B cell (primary cell): ENCODE results near the gene SH2D3C. TPM values are rescaled to one million over a fixed set of nuclear protein-coding genes. Genes with fewer than 3 reads are reported as not detected.

ENCODE experiments used
- ATAC-seq: fragments of 200-7000 bp; cut with Tn5 transposase; one replicate; pipeline ENCODE4 v1.10.0; 2021; ENCODE audit warnings: low read depth, mild to moderate bottlenecking, moderate number of reproducible peaks, moderate library complexity
- CTCF ChIA-PET: fragments of 350-600 bp; sonication (Branson Sonifier 250); formaldehyde crosslinking; loops from one replicate; lab custom pipeline; 2021; ENCODE audit warnings: antibody characterized with exemption, inconsistent platforms; lab: Charles Lee
- POLR2A ChIA-PET: fragments of 350-600 bp; sonication (Branson Sonifier 250); formaldehyde crosslinking; loops from one replicate; lab custom pipeline; 2021; ENCODE audit warnings: antibody characterized with exemption; lab: Charles Lee
- DNase-seq: peaks from one replicate; pipeline ENCODE4 v3.0.0; 2013
- H2AFZ ChIP-seq: 2 replicates; pipeline ENCODE4 v1.6.1; 2012; ENCODE audit warnings: mild to moderate bottlenecking, low read depth, low read length; ENCODE audit not compliant: insufficient read depth, poor library complexity, severe bottlenecking
- H3K27ac ChIP-seq, 2 donors: 1 replicate in 1 of 2; 2 replicates in 1 of 2; pipeline ENCODE4 v1.5.1; 2012 to 2013; ENCODE audit warnings: low read length in 2 of 2, mild to moderate bottlenecking in 2 of 2, moderate library complexity in 1 of 2
- H3K27me3 ChIP-seq, 4 experiments: fragments of 200-600 bp in 1 of 4; sonication (generic) in 1 of 4; replicated peaks in 1 of 4; 1 replicate in 2 of 4; 2 replicates in 2 of 4; pipeline versions ENCODE4 v1.6.1 to v1.7.0; 2013 to 2016; ENCODE audit warnings: low read length in 3 of 4, mild to moderate bottlenecking in 2 of 4, mixed read lengths in 1 of 4, moderate library complexity in 1 of 4; ENCODE audit not compliant: insufficient read depth in 4 of 4, control insufficient read depth in 3 of 4; ENCODE audit errors: control extremely low read depth in 1 of 4
- H3K36me3 ChIP-seq, 2 experiments: replicated peaks in 1 of 2; 1 replicate in 1 of 2; 2 replicates in 1 of 2; pipeline versions ENCODE4 v1.6.1 to v1.7.1; 2013; ENCODE audit warnings: low read length in 1 of 2; ENCODE audit not compliant: insufficient read depth in 2 of 2, control insufficient read depth in 1 of 2; ENCODE audit errors: control extremely low read depth in 1 of 2, extremely low read depth in 1 of 2
- H3K4me1 ChIP-seq, 2 donors: fragments of 200-600 bp in 1 of 2; sonication (generic) in 1 of 2; 1 replicate in 1 of 2; 2 replicates in 1 of 2; pipeline versions ENCODE4 v1.5.1 to v1.6.1; 2013 to 2017; ENCODE audit warnings: low read length in 2 of 2; ENCODE audit not compliant: control insufficient read depth in 2 of 2, insufficient read depth in 2 of 2
- H3K4me2 ChIP-seq: replicated peaks from 2 replicates; pipeline ENCODE3; 2012; ENCODE audit warnings: mild to moderate bottlenecking, low read depth, low read length; ENCODE audit not compliant: poor library complexity, severe bottlenecking
- H3K4me3 ChIP-seq, 5 experiments: fragments of 200-600 bp in 1 of 5; sonication (generic) in 1 of 5; 1 replicate in 3 of 5; 2 replicates in 2 of 5; pipeline versions ENCODE4 v1.5.1 to v1.7.0; 2011 to 2016; ENCODE audit warnings: low read length in 4 of 5, mild to moderate bottlenecking in 4 of 5, low read depth in 2 of 5, control low read depth in 1 of 5, moderate library complexity in 1 of 5; ENCODE audit not compliant: insufficient read depth in 1 of 5; ENCODE audit errors: control extremely low read depth in 1 of 5, extremely low read depth in 1 of 5
- H3K79me2 ChIP-seq: fragments of 200-600 bp; sonication (generic); one replicate; pipeline ENCODE4 v1.6.0; 2016; ENCODE audit warnings: low read length; ENCODE audit not compliant: control insufficient read depth, insufficient read depth
- H3K9ac ChIP-seq: fragments of 200-600 bp; sonication (generic); 2 replicates; pipeline ENCODE4 v1.6.1; 2017; ENCODE audit warnings: mild to moderate bottlenecking, low read length, moderate library complexity
- H3K9me3 ChIP-seq, 3 donors: one replicate each; pipeline versions ENCODE4 v1.6.1 to v1.7.1; 2013; ENCODE audit warnings: low read length in 2 of 3; ENCODE audit not compliant: control insufficient read depth in 2 of 3, insufficient read depth in 1 of 3; ENCODE audit errors: control extremely low read depth in 1 of 3
- H4K20me1 ChIP-seq: 2 replicates; pipeline ENCODE4 v1.6.0; 2012; ENCODE audit warnings: mild to moderate bottlenecking, low read length; ENCODE audit not compliant: insufficient read depth, control insufficient read depth, poor library complexity, severe bottlenecking
- H3K27ac Mint-ChIP-seq: one replicate; pipeline ENCODE4 v1.8.0; 2021; ENCODE audit warnings: mixed read lengths
- H3K27me3 Mint-ChIP-seq: one replicate; pipeline ENCODE4 v1.8.0; 2021; ENCODE audit warnings: mixed read lengths
- H3K4me1 Mint-ChIP-seq: one replicate; pipeline ENCODE4 v1.8.0; 2021; ENCODE audit warnings: mixed read lengths
- H3K4me3 Mint-ChIP-seq: one replicate; pipeline ENCODE4 v1.8.0; 2021; ENCODE audit warnings: mixed read lengths
- H3K9me3 Mint-ChIP-seq: one replicate; pipeline ENCODE4 v1.8.0; 2022; ENCODE audit warnings: mixed read lengths; ENCODE audit not compliant: insufficient read depth
- EZH2 ChIP-seq: IDR thresholded peaks from 2 replicates; pipeline ENCODE4 v1.6.1; 2012; ENCODE audit warnings: borderline replicate concordance, low read depth, mild to moderate bottlenecking, moderate library complexity, low read length; ENCODE audit not compliant: insufficient read depth, poor library complexity, severe bottlenecking
- WGBS: methylation state at CpG from one replicate; pipeline ENCODE4 v1.1.5; 2013; ENCODE audit warnings: missing lambda C conversion rate; ENCODE audit not compliant: insufficient coverage; 5-methylcytosine and 5-hydroxymethylcytosine counted together
- intact Hi-C: fragments of 100-400 bp; cut with micrococcal nuclease; formaldehyde crosslinking; loops from one replicate; pipeline ENCODE4 v1.10.0; 2022
- polyA plus RNA-seq: library from polyadenylated mRNA; depleted of rRNA; stranded (reverse); fragments of >200 nt; gene quantifications from 2 replicates; pipeline ENCODE4 v1.2.3, GENCODE V29; 2012
- total RNA-seq, 2 donors: library from RNA; stranded (reverse); fragments of 120-200 nt in 1 of 2; gene quantifications; 1 replicate in 1 of 2; 2 replicates in 1 of 2; pipeline versions ENCODE4 v1.2.3 to v1.2.4, GENCODE V29; 2013 to 2022
- TF ChIP-seq, protein P1 (sequence below): fragments of 200-600 bp; IDR thresholded peaks from one replicate; pipeline ENCODE4 v1.8.0; 2022; ENCODE audit warnings: antibody characterized with exemption, mild to moderate bottlenecking

SH2D3C gene
- total and polyA plus RNA-seq, 2 donors (not counting 1 experiment from before 2014, with no cell fraction given) = 66.3 to 85.5 TPM

GRCh38 chr9:127801955-127802575 lies 23.6 kb upstream of the SH2D3C start:
- Mint-ChIP-seq H3K4me1 (peaks cover 39% of the 10 kb centered on the region), H3K27me3 (no peaks in the 10 kb centered on the region), H3K27ac (peak overlapping the region; percentile 92), H3K4me3 (peak overlapping the region; percentile 91), H3K9me3 (no peaks in the 10 kb centered on the region)
- Histone ChIP-seq H3K4me3 (peak overlapping the region; percentile 14 to 92 (median 57)), H3K27ac (peak overlapping the region; percentile 68 to 88), H3K4me1 (peaks cover 27 to 38% of the 10 kb centered on the region in 2 donors), H3K4me2 (peak overlapping the region; percentile 98), H4K20me1 (peaks cover 8% of the 10 kb centered on the region), H3K27me3 (no peaks in the 10 kb centered on the region), H3K79me2 (peaks cover 47% of the 10 kb centered on the region), H2AFZ (peak overlapping the region; percentile 89), H3K9ac (peak overlapping the region; percentile 98), H3K9me3 (no peaks in the 10 kb centered on the region), H3K36me3 (peaks cover 0 to 13% of the 10 kb centered on the region in 2 experiments)
- 3% methylated on average over 4 of the region's 10 CpGs for WGBS
- TF ChIP-seq EZH2 = no peak
- TF ChIP-seq, protein P1, sequence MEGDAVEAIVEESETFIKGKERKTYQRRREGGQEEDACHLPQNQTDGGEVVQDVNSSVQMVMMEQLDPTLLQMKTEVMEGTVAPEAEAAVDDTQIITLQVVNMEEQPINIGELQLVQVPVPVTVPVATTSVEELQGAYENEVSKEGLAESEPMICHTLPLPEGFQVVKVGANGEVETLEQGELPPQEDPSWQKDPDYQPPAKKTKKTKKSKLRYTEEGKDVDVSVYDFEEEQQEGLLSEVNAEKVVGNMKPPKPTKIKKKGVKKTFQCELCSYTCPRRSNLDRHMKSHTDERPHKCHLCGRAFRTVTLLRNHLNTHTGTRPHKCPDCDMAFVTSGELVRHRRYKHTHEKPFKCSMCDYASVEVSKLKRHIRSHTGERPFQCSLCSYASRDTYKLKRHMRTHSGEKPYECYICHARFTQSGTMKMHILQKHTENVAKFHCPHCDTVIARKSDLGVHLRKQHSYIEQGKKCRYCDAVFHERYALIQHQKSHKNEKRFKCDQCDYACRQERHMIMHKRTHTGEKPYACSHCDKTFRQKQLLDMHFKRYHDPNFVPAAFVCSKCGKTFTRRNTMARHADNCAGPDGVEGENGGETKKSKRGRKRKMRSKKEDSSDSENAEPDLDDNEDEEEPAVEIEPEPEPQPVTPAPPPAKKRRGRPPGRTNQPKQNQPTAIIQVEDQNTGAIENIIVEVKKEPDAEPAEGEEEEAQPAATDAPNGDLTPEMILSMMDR = no peak
- no peak for ATAC-seq
- ChIA-PET CTCF (interaction anchor here (0.6 to 2.5 kb wide), 11 partner anchors 13 to 140 kb away, joined by 3 to 16 read pairs (median 4); partner anchors contain the start of genes PTRH1, TOR2A and TTC16), POLR2A (interaction anchor here (0.7 to 2.5 kb wide), 6 partner anchors 9 to 112 kb away, joined by 3 to 11 read pairs (median 4); partner anchors contain the start of gene CDK9)
- intact Hi-C loops = loop anchor here (1.0 to 2.0 kb wide), 7 partner anchors 16 to 405 kb away; partner anchors contain the start of genes CDK9, PTRH1, SLC2A8 and ST6GALNAC4
- DNase-seq = no peak
